GM12892 (cell line): Measurements from ENCODE around the gene OR2Y1.

Source experiments
- POLR2A ChIP-seq: IDR thresholded peaks from 2 replicates; pipeline ENCODE4 v1.6.1; 2011; ENCODE audit warnings: low read depth, low read length, control low read depth
- POLR2AphosphoS5 ChIP-seq: IDR thresholded peaks from 2 replicates; pipeline ENCODE4 v1.6.1; 2011; ENCODE audit warnings: low read depth, low read length, control low read depth
- TAF1 ChIP-seq: IDR thresholded peaks from 2 replicates; pipeline ENCODE4 v1.6.1; 2011; ENCODE audit warnings: low read depth, mild to moderate bottlenecking, control low read depth, low read length, borderline replicate concordance

- TF ChIP-seq POLR2A (no peak), POLR2AphosphoS5 (no peak), TAF1 (no peak)
Observed at GRCh38 chr5:180776376-180776775, 36.5 kb upstream of the OR2Y1 start.
